ENCODE results near the gene CNTNAP2. TPM values are rescaled to one million over a fixed set of nuclear protein-coding genes. Genes with fewer than 3 reads are reported as not detected.

Gene CNTNAP2
- total and polyA plus RNA-seq, 2 of the 4 experiments (the other 2 are of a cell fraction) = not detected

DNA sequence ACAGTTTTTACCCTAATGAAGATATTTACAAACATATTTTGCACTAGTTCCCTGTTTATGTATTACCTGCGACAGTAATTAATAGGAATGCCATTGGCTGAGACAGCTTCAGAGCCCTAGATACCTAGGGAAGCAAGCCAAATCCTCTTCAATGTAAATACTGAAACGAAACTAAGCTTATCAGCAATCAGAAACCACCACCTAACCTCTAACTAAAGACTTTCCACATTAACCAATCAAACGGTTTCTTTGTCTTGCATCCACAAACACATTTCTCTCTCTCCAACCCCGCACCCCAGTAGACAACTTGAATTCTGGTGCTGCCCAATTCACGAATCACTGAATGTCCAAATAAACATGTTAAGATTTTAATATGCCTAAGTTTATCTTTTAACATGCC is 1999.6 kb downstream of the CNTNAP2 start:
- TF ChIP-seq, protein P1, sequence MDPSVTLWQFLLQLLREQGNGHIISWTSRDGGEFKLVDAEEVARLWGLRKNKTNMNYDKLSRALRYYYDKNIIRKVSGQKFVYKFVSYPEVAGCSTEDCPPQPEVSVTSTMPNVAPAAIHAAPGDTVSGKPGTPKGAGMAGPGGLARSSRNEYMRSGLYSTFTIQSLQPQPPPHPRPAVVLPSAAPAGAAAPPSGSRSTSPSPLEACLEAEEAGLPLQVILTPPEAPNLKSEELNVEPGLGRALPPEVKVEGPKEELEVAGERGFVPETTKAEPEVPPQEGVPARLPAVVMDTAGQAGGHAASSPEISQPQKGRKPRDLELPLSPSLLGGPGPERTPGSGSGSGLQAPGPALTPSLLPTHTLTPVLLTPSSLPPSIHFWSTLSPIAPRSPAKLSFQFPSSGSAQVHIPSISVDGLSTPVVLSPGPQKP (IDR thresholded peaks at IDR 0.05; ENCODE audit: borderline replicate concordance, low read depth, low read length) = no peak
- TF ChIP-seq BHLHE40 (IDR thresholded peaks at IDR 0.05; ENCODE audit: low read depth, low read length) (no peak), MXI1 (IDR thresholded peaks at IDR 0.05; ENCODE audit: borderline replicate concordance, low read depth, low read length) (no peak), RCOR1 (IDR thresholded peaks at IDR 0.05; ENCODE audit: insufficient replicate concordance, low read length) (no peak), NFE2L2 (IDR thresholded peaks at IDR 0.05; ENCODE audit: low read depth, low read length) (no peak), POLR2A (IDR thresholded peaks at IDR 0.05; ENCODE audit: low read depth, low read length) (no peak), CHD1 (IDR thresholded peaks at IDR 0.05; ENCODE audit: low read depth, low read length) (no peak), CEBPB (IDR thresholded peaks at IDR 0.05; ENCODE audit: low read depth, low read length) (no peak), SMC3 (IDR thresholded peaks at IDR 0.05; ENCODE audit: low read depth, low read length) (no peak), RFX5 (IDR thresholded peaks at IDR 0.05; ENCODE audit: low read depth, low read length) (no peak), MAFK (IDR thresholded peaks at IDR 0.05; ENCODE audit: low read depth, low read length) (no peak), RAD21 (IDR thresholded peaks at IDR 0.05; ENCODE audit: low read length) (no peak), MAZ (IDR thresholded peaks at IDR 0.05; ENCODE audit: borderline replicate concordance, low read depth, low read length) (no peak)
- TF ChIP-seq, protein P2, sequence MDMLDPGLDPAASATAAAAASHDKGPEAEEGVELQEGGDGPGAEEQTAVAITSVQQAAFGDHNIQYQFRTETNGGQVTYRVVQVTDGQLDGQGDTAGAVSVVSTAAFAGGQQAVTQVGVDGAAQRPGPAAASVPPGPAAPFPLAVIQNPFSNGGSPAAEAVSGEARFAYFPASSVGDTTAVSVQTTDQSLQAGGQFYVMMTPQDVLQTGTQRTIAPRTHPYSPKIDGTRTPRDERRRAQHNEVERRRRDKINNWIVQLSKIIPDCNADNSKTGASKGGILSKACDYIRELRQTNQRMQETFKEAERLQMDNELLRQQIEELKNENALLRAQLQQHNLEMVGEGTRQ (IDR thresholded peaks at IDR 0.05; ENCODE audit: low read depth, low read length) = no peak
- TF ChIP-seq, protein P3, sequence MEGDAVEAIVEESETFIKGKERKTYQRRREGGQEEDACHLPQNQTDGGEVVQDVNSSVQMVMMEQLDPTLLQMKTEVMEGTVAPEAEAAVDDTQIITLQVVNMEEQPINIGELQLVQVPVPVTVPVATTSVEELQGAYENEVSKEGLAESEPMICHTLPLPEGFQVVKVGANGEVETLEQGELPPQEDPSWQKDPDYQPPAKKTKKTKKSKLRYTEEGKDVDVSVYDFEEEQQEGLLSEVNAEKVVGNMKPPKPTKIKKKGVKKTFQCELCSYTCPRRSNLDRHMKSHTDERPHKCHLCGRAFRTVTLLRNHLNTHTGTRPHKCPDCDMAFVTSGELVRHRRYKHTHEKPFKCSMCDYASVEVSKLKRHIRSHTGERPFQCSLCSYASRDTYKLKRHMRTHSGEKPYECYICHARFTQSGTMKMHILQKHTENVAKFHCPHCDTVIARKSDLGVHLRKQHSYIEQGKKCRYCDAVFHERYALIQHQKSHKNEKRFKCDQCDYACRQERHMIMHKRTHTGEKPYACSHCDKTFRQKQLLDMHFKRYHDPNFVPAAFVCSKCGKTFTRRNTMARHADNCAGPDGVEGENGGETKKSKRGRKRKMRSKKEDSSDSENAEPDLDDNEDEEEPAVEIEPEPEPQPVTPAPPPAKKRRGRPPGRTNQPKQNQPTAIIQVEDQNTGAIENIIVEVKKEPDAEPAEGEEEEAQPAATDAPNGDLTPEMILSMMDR (conservative IDR thresholded peaks at IDR 0.05; ENCODE audit: low read depth, low read length) = no peak
- Histone ChIP-seq H2BK5ac (ENCODE audit: low read depth, low read length, poor library complexity, severe bottlenecking) (no peak overlapping the region), H2AK9ac (replicated peaks; ENCODE audit: low read depth, low read length, poor library complexity) (no peak overlapping the region), H2AFZ (replicated peaks; ENCODE audit: low read length, poor library complexity) (no peak overlapping the region), H4K91ac (ENCODE audit: insufficient read depth, low read depth, low read length) (no peak overlapping the region), H2AK5ac (ENCODE audit: low read depth, low read length) (no peak overlapping the region), H3K56ac (ENCODE audit: extremely low read depth, insufficient read depth, low read length) (no peak overlapping the region), H4K8ac (ENCODE audit: low read depth in 2 of 2, low read length in 2 of 2) (no peak overlapping the region), H2BK20ac (ENCODE audit: low read depth, low read length) (no peak overlapping the region), H2BK15ac (ENCODE audit: low read depth, low read length) (no peak overlapping the region), H3K18ac (ENCODE audit: low read depth, low read length) (no peak overlapping the region), H3K27me3 (ENCODE audit: control insufficient read depth, insufficient read depth, low read length) (no peaks in the 10 kb centered on the region), H3K4me1 (ENCODE audit: control insufficient read depth, insufficient read depth, low read length) (no peaks in the 10 kb centered on the region), H3K36me3 (ENCODE audit: control insufficient read depth, insufficient read depth, low read length) (no peaks in the 10 kb centered on the region), H3K4ac (ENCODE audit: low read depth, low read length) (no peak overlapping the region), H4K20me1 (ENCODE audit: insufficient read depth, low read length) (no peaks in the 10 kb centered on the region), H3K9me3 (ENCODE audit: control insufficient read depth, insufficient read depth, low read length) (peaks cover 23% of the 10 kb centered on the region), H3K23ac (ENCODE audit: low read depth, low read length) (no peak overlapping the region), H3K4me2 (ENCODE audit: low read depth, low read length) (no peak overlapping the region), H3K9me1 (ENCODE audit: insufficient read depth, low read length) (no peaks in the 10 kb centered on the region), H3K9ac (ENCODE audit: low read depth, low read length) (no peak overlapping the region), H3K14ac (replicated peaks; ENCODE audit: low read depth, low read length) (no peak overlapping the region), H2BK120ac (ENCODE audit: low read depth, low read length) (no peak overlapping the region), H3K79me1 (ENCODE audit: low read depth in 1 of 2, low read length in 2 of 2) (no peaks in the 10 kb centered on the region), H4K5ac (ENCODE audit: low read depth, low read length) (no peak overlapping the region), H3K27ac (ENCODE audit: insufficient read depth, low read length) (no peak overlapping the region), H3K4me3 (ENCODE audit: insufficient read depth, low read depth, low read length) (no peak overlapping the region)
- in situ Hi-C loops (cut with MboI; ENCODE audit: low sequenced_read_pairs) = no loop called here
- no TSS peak for BruUV-seq (replicated peaks)
- DNase-seq (no peak), ATAC-seq (ENCODE audit: low read depth) (no peak)
- intact Hi-C loops (cut with micrococcal nuclease) = no loop called here
- ChIA-PET CTCF (no interaction called here), POLR2A (ENCODE audit: unreplicated experiment) (no interaction called here)
- dilution Hi-C loops (cut with HindIII; ENCODE audit: low sequenced_read_pairs, unreplicated experiment) = no loop called here
- WGBS, 2 experiments (ENCODE audit: extremely low coverage in 2 of 2, insufficient read length in 1 of 2) = 0% methylated on average over 1 of the region's 5 CpGs; no CpG with 5 or more reads in 1 of the 2 experiments
